A673 (cell line): ENCODE measurements around the gene RAD9B.

Experiments
- EZH2 ChIP-seq: fragments of 200-600 bp; sonication (generic); IDR thresholded peaks from 2 replicates; pipeline ENCODE4 v1.6.1; 2017; ENCODE audit warnings: borderline replicate concordance, low read depth, mild to moderate bottlenecking, mixed read lengths, antibody characterized with exemption, low read length; ENCODE audit not compliant: poor library complexity, severe bottlenecking
- TF ChIP-seq, protein P1 (sequence below): fragments of 300-800, 200-600 bp; sonication (generic); conservative IDR thresholded peaks from 2 replicates; pipeline ENCODE4 v1.5.1; 2017; ENCODE audit warnings: low read depth, mild to moderate bottlenecking, antibody characterized with exemption, low read length, moderate library complexity, mixed read lengths

DNA sequence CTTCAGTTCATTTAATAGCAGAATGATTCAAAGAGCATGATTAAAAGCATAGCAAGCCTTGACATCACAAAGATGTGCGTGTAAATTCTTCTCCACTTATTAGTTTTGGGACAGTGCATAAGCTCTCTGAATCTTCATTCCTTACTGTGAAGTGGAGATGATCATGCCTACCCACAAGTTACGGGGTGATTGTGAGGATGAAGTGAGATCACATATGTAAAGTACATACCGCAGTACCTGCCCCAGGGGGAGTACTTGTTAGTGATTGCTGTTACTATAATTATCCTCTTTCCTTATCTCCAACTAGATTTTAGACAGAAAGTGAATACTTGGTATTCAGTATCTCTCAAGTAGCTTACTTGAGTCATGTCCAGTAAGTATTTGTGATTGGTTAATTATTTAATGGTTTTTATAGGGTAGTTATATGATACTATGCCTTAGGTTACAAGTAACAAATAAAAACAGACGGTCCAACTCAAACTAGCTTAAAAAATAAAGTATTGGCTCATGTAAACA is 6.0 kb downstream of the RAD9B start:
- TF ChIP-seq EZH2, result no peak
- TF ChIP-seq, protein P1, sequence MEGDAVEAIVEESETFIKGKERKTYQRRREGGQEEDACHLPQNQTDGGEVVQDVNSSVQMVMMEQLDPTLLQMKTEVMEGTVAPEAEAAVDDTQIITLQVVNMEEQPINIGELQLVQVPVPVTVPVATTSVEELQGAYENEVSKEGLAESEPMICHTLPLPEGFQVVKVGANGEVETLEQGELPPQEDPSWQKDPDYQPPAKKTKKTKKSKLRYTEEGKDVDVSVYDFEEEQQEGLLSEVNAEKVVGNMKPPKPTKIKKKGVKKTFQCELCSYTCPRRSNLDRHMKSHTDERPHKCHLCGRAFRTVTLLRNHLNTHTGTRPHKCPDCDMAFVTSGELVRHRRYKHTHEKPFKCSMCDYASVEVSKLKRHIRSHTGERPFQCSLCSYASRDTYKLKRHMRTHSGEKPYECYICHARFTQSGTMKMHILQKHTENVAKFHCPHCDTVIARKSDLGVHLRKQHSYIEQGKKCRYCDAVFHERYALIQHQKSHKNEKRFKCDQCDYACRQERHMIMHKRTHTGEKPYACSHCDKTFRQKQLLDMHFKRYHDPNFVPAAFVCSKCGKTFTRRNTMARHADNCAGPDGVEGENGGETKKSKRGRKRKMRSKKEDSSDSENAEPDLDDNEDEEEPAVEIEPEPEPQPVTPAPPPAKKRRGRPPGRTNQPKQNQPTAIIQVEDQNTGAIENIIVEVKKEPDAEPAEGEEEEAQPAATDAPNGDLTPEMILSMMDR, result no peak
